Kidney (tissue), 22 donors: ENCODE data around the gene ARL2. TPM values are rescaled to one million over a fixed set of nuclear protein-coding genes. Genes with fewer than 3 reads are reported as not detected.

Source experiments
- DNase-seq, 5 donors: peaks; one replicate each; pipeline ENCODE4 v3.0.0-alpha.2; 2013 to 2020
- FAIRE-seq: peaks from 2 replicates; lab custom pipeline; 2012; peaks lifted over from hg19 to GRCh38; lab: Jason Lieb, UNC
- H3K27ac ChIP-seq, 2 donors: one replicate each; pipeline ENCODE4 v1.7.0; 2013; ENCODE audit warnings: low read depth in 2 of 2, low read length in 2 of 2, inconsistent platforms in 1 of 2
- H3K27me3 ChIP-seq: one replicate; pipeline ENCODE4 v1.7.1; 2013; ENCODE audit warnings: low read length, inconsistent platforms; ENCODE audit not compliant: control insufficient read depth, insufficient read depth
- H3K36me3 ChIP-seq, 3 donors: one replicate each; pipeline versions ENCODE4 v1.7.0 to v1.7.1; 2013; ENCODE audit warnings: low read length in 3 of 3, control low read depth in 1 of 3, inconsistent platforms in 1 of 3; ENCODE audit not compliant: insufficient read depth in 3 of 3, control insufficient read depth in 2 of 3
- H3K4me1 ChIP-seq, 3 donors: one replicate each; pipeline versions ENCODE4 v1.7.0 to v1.7.1; 2013; ENCODE audit warnings: low read length in 3 of 3, inconsistent platforms in 1 of 3, low read depth in 1 of 3; ENCODE audit not compliant: control insufficient read depth in 2 of 3, insufficient read depth in 2 of 3
- H3K4me3 ChIP-seq, 3 donors: one replicate each; pipeline versions ENCODE4 v1.7.0 to v1.8.1; 2013; ENCODE audit warnings: low read length in 3 of 3, control low read depth in 1 of 3, inconsistent platforms in 1 of 3
- H3K9ac ChIP-seq, 3 donors: one replicate each; pipeline versions ENCODE4 v1.7.0 to v1.7.1; 2013; ENCODE audit warnings: low read length in 3 of 3, control low read depth in 1 of 3, inconsistent platforms in 1 of 3
- H3K9me3 ChIP-seq, 3 donors: one replicate each; pipeline versions ENCODE4 v1.7.0 to v1.7.1; 2013; ENCODE audit warnings: low read length in 3 of 3, control low read depth in 1 of 3, inconsistent platforms in 1 of 3; ENCODE audit not compliant: control insufficient read depth in 2 of 3, insufficient read depth in 1 of 3
- CTCF ChIP-seq: IDR thresholded peaks from 3 replicates; pipeline ENCODE4 v1.5.1; 2012; ENCODE audit warnings: mild to moderate bottlenecking, moderate library complexity, borderline replicate concordance; ENCODE audit not compliant: insufficient read depth; ENCODE audit errors: extremely low read depth
- intact Hi-C: fragments of 100-400 bp; cut with DNase I; formaldehyde crosslinking; loops from one replicate; pipeline ENCODE4 v1.11.1; 2022
- long read RNA-seq, 10 donors: library from polyadenylated mRNA in 1 of 10; unstranded in 1 of 10; transcript quantifications; one replicate each; pipeline ENCODE4 v2.0.0 and lab custom pipeline, GENCODE V29; 2021 to 2026
- polyA plus RNA-seq: library from polyadenylated mRNA; stranded (reverse); fragments of 350-450 nt; fragmentation: Illumina TruSeq; extraction: RNeasy Lipid Tissue Mini Kit (QIAGEN cat#74804); gene quantifications from one replicate; pipeline ENCODE4 v1.2.3, GENCODE V29; 2014; ENCODE audit warnings: low read depth, low replicate concordance; ENCODE audit not compliant: insufficient read depth
- total RNA-seq: library from RNA; stranded (reverse); fragmentation: NEBNext Ultra II Directional; extraction: Animal tissue kit (Norgen Biotek cat#: 25700); gene quantifications from one replicate; pipeline ENCODE4 v1.2.1, GENCODE V29; 2021
- donor health status: control.
- donor health status: control.
- donor health status: control.
- donor health status: control.
- donor health status: control.
- donor health status: DM: yes; HTN: yes; CAD: no.
- donor health status: Normal renal cell carcinoma (clear cell type).

Gene ARL2
- total RNA-seq (91.6 TPM), polyA plus RNA-seq (284 TPM)
- long read RNA-seq, donor 1, transcript ARL2-201 (5 exons, 979 nt) = major isoform, 32 of 49 reads
- long read RNA-seq, donor 1, transcript ARL2-203 (1 exons, 601 nt) = minor isoform, 8 of 49 reads
- long read RNA-seq, donor 1, partial matches to known transcripts = 0 of 49 reads
- long read RNA-seq, donor 1, other reads (novel, unspliced or antisense) = 0 of 49 reads
- long read RNA-seq, donor 2, transcript ARL2-201 (5 exons, 979 nt) = major isoform, 32 of 43 reads
- long read RNA-seq, donor 2, partial matches to known transcripts = 0 of 43 reads
- long read RNA-seq, donor 2, other reads (novel, unspliced or antisense) = 0 of 43 reads
- long read RNA-seq, donor 3, transcript ARL2-203 (1 exons, 601 nt) = minor isoform, 6 of 53 reads
- long read RNA-seq, donor 3, transcript ARL2-201 (5 exons, 979 nt) = major isoform, 39 of 53 reads
- long read RNA-seq, donor 3, partial matches to known transcripts = 0 of 53 reads
- long read RNA-seq, donor 3, other reads (novel, unspliced or antisense) = 0 of 53 reads
- long read RNA-seq, donor 4, transcript ARL2-201 (5 exons, 979 nt) = major isoform, 39 of 48 reads
- long read RNA-seq, donor 4, partial matches to known transcripts = 0 of 48 reads
- long read RNA-seq, donor 4, other reads (novel, unspliced or antisense) = 0 of 48 reads
- long read RNA-seq, donor 5, partial matches to known transcripts = 0 of 4 reads
- long read RNA-seq, donor 5, other reads (novel, unspliced or antisense) = 0 of 4 reads
- long read RNA-seq, donor 6, transcript ARL2-201 (5 exons, 979 nt) = major isoform, 79 of 117 reads
- long read RNA-seq, donor 6, transcript ARL2-203 (1 exons, 601 nt) = minor isoform, 11 of 117 reads
- long read RNA-seq, donor 6, partial matches to known transcripts = 18 of 117 reads
- long read RNA-seq, donor 6, other reads (novel, unspliced or antisense) = 0 of 117 reads
- long read RNA-seq, donor 7, transcript ARL2-204 (6 exons, 830 nt) = minor isoform, 5 of 102 reads
- long read RNA-seq, donor 7, transcript ARL2-201 (5 exons, 979 nt) = major isoform, 80 of 102 reads
- long read RNA-seq, donor 7, transcript ARL2-203 (1 exons, 601 nt) = minor isoform, 7 of 102 reads
- long read RNA-seq, donor 7, partial matches to known transcripts = 2 of 102 reads
- long read RNA-seq, donor 7, other reads (novel, unspliced or antisense) = 0 of 102 reads
- long read RNA-seq, donor 8, transcript ARL2-203 (1 exons, 601 nt) = minor isoform, 6 of 53 reads
- long read RNA-seq, donor 8, transcript ARL2-201 (5 exons, 979 nt) = major isoform, 45 of 53 reads
- long read RNA-seq, donor 8, partial matches to known transcripts = 0 of 53 reads
- long read RNA-seq, donor 8, other reads (novel, unspliced or antisense) = 0 of 53 reads
- long read RNA-seq, donor 9, transcript ARL2-201 (5 exons, 979 nt) = major isoform, 16 of 19 reads
- long read RNA-seq, donor 9, partial matches to known transcripts = 0 of 19 reads
- long read RNA-seq, donor 9, other reads (novel, unspliced or antisense) = 0 of 19 reads
- long read RNA-seq, donor 10, transcript ARL2-201 (5 exons, 979 nt) = major isoform, 30 of 45 reads
- long read RNA-seq, donor 10, transcript ARL2-203 (1 exons, 601 nt) = minor isoform, 11 of 45 reads
- long read RNA-seq, donor 10, partial matches to known transcripts = 0 of 45 reads
- long read RNA-seq, donor 10, other reads (novel, unspliced or antisense) = 0 of 45 reads

- FAIRE-seq = no peak
- intact Hi-C loops = no loop called here
- peaks cover 2 to 4% (median 3%) of the 10 kb centered on the region in 3 donors for H3K36me3 ChIP-seq
Measured at GRCh38 chr11:65013888-65014725, at the start of gene ARL2. Gene ARL2 (plus strand): TSS chr11:65014160. CDS start chr11:65014208, 48 bp downstream.

GRCh38 chr11:64967375-64967774 is 46.6 kb upstream of the ARL2 start:
- Histone ChIP-seq H3K36me3 (no peaks in the 10 kb centered on the region), H3K4me1 (peaks cover 0 to 6% (median 4%) of the 10 kb centered on the region in 3 donors), H3K27ac (no peak overlapping the region), H3K27me3 (no peaks in the 10 kb centered on the region), H3K9ac (no peak overlapping the region), H3K9me3 (no peaks in the 10 kb centered on the region), H3K4me3 (no peak overlapping the region)
- no peak for DNase-seq
- TF ChIP-seq CTCF = no peak
- intact Hi-C loops = no loop called here
- no peak for FAIRE-seq

More at GRCh38 chr11:65013888-65014725, at the start of gene ARL2:
- peak within 1 kb of the TSS; percentile 89 to 98 for H3K27ac ChIP-seq
- H3K4me3 ChIP-seq = peak within 1 kb of the TSS; percentile 47 to 89 (median 61)
- peak; percentile 96 to 98 (median 97) for DNase-seq
- peak; percentile 75 for TF ChIP-seq CTCF
- H3K9ac ChIP-seq = peak within 1 kb of the TSS; percentile 11 to 99 (median 34)
- H3K4me1 ChIP-seq = peaks cover 0 to 10% (median 10%) of the 10 kb centered on the region in 3 donors
- H3K27me3 ChIP-seq = no peaks in the 10 kb centered on the region
- no peaks in the 10 kb centered on the region for H3K9me3 ChIP-seq
